SJSA1 (cell line): Measurements from ENCODE around the gene LYRM4. TPM values are rescaled to one million over a fixed set of nuclear protein-coding genes. Genes with fewer than 3 reads are reported as not detected.
A peak's percentile ranks its signal among the peaks of the same experiment; 100 is the strongest.

Experiments used
- DNase-seq, 2 experiments: peaks; one replicate each; pipeline ENCODE4 v3.0.0-alpha.2; 2015 to 2020; ENCODE audit warnings: low spot score in 2 of 2, low read depth in 1 of 2
- H3K27ac ChIP-seq: fragments of 250-450 bp; sonication (Bioruptor Pico); 2 replicates; pipeline ENCODE4 v1.5.1; 2020; ENCODE audit warnings: mild to moderate bottlenecking, moderate library complexity
- H3K27me3 ChIP-seq: fragments of 250-450 bp; sonication (Bioruptor Pico); replicated peaks from 2 replicates; pipeline ENCODE4 v1.5.1; 2020; ENCODE audit warnings: mild to moderate bottlenecking, moderate library complexity
- H3K36me3 ChIP-seq: fragments of 250-450 bp; sonication (Bioruptor Pico); 2 replicates; pipeline ENCODE4 v1.5.1; 2020; ENCODE audit warnings: mild to moderate bottlenecking
- H3K4me1 ChIP-seq: fragments of 250-450 bp; sonication (Bioruptor Pico); replicated peaks from 2 replicates; pipeline ENCODE4 v1.6.1; 2021; ENCODE audit warnings: mild to moderate bottlenecking
- H3K4me3 ChIP-seq: fragments of 250-450 bp; sonication (Bioruptor Pico); 2 replicates; pipeline ENCODE4 v1.5.1; 2020; ENCODE audit warnings: mild to moderate bottlenecking
- H3K9me3 ChIP-seq: fragments of 250-450 bp; sonication (Bioruptor Pico); replicated peaks from 2 replicates; pipeline ENCODE4 v1.5.1; 2020; ENCODE audit warnings: mild to moderate bottlenecking
- total RNA-seq: library from RNA; depleted of rRNA; stranded (reverse); fragments of >200 nt; shearing (Covaris generic); gene quantifications from 2 replicates; pipeline ENCODE4 v1.2.3, GENCODE V29; 2014

The LYRM4 gene
- total RNA-seq, 1 experiment from 2014 or later = 23.0 TPM

DNA sequence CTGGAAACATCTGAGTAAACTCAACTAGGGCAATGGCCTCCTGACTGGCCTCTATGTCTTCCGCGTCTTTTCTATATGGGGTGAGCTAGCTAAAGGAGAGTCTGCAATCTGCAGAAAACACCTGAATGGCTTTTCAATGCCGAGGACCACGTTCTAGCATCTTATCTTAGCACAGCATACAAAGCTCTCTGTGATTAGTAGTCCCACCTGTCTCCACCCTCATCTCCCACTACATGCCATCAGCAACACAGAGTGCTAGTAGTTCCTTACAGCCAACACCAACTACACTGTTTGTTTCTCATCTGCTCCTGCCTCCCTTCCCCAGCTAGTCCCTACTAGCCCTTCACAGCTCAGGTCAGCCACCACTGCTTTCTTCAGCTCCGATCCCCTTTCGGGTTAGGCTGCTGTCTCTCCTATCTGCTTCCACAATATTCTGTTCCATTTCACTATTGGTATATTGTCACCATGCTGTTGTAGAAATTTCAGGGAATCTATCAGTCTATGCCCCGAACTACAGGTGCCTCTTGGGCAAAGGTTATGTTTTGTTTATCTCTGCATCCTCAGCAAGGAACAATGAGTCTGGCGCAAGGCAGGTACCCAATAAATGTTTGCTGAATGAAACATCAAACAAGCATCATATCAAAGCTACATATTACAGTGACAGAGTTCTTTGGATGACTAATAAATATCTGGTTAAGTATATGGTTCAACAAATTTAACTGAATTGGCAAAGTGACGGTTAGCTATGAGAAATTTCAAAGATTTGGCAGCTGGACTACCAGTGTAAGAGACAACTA lies 12.2 kb downstream of the LYRM4 start:
- DNase-seq = no peak
- Histone ChIP-seq H3K9me3 (no peaks in the 10 kb centered on the region), H3K4me1 (peaks cover 17% of the 10 kb centered on the region), H3K4me3 (no peak overlapping the region), H3K27ac (no peak overlapping the region), H3K36me3 (peaks cover 13% of the 10 kb centered on the region), H3K27me3 (no peaks in the 10 kb centered on the region)

DNA sequence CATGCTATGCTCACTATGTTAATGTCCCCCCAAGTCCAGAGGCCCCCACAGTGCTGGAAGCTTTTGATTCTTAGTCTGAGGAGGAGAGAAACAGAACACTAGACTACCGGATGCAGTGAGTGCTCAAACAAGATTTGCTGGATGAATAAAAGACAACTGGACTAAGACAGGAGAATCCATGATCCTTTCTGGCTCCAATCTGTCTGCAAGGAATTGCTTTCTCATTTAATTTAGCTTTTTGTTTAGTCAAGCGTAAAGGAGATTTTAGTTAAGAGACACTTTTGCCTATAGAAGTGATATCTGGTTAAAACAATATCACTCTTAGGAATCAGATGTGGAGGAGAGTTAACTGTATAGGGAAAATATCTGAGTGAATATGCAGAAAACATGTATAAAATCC lies 13.5 kb downstream of the LYRM4 start:
- Histone ChIP-seq H3K4me3 (no peak overlapping the region), H3K27ac (no peak overlapping the region), H3K9me3 (no peaks in the 10 kb centered on the region), H3K27me3 (no peaks in the 10 kb centered on the region), H3K36me3 (peaks cover 8% of the 10 kb centered on the region), H3K4me1 (peaks cover 17% of the 10 kb centered on the region)
- no peak for DNase-seq

DNA sequence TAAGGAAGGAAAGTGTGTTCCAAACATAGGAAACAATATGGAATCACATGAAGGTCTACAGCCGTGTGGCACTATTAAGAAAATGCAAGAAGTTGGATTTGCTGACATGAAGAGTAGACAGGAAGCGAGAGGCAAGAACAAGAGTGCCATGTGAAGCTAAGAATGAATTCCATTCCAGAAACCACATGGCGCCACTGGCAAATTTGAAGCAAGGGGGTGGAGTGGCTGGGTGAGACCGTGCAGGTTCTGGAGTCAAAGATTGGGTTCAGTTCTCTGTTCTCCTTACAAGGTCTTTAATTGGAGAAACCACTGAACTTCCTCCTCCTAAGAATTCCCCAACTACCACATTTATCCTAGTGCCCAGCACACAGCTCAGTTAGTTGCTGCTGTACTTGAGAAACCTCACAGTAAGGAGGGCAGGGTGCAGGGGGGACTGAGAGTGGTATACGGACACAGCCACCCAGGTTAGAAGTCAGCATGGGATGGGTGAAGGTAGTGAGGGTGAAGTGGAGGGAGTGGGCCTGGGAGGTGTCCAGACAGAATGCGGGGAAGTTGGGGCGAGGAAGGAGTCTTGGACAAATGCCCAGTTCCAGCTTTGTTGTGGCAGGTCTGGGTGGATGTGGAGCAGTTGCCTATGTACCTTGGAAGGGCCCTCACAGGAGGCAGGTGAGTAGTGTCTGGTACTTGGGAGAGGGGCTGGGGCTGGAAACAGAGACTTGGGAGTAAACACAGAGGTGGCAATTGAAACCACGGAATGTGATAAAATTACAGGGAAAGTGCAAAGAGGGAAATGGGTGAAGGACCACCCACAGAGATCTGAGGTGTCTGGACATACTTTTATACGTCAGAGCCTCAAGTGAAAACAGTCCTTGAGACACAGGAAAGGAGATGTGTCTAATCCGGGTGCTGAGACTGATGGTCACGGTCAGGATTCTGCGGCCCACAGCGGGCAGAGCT lies 14.3 kb downstream of the LYRM4 start:
- Histone ChIP-seq H3K27ac (no peak overlapping the region), H3K27me3 (no peaks in the 10 kb centered on the region), H3K4me3 (no peak overlapping the region), H3K9me3 (no peaks in the 10 kb centered on the region), H3K4me1 (peaks cover 17% of the 10 kb centered on the region), H3K36me3 (peaks cover 8% of the 10 kb centered on the region)
- DNase-seq = peak; percentile 59 to 77

DNA sequence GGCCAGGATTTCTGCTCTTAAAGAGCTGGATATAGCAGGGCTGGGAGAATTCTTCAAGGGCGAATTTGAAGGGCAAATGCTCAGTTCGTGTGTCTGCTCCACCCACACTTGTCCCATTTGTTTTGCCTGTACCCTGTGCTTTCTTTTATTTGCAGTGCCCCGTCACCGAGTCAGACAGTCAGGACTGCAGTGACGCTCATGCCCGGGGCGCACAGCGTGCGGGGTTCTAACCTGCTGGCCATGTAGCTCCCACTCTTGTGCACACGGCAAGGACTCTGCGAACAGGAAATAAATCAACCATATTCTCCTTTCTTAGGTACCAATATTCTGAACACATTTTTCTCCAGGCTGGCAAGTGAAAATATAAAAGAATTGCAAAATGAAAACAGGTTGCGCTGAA lies 17.7 kb downstream of the LYRM4 start:
- no peak overlapping the region for H3K27ac ChIP-seq
- no peak for DNase-seq
- no peak overlapping the region for H3K4me3 ChIP-seq
- H3K4me1 ChIP-seq = peaks cover 17% of the 10 kb centered on the region
- H3K27me3 ChIP-seq = no peaks in the 10 kb centered on the region
- no peaks in the 10 kb centered on the region for H3K9me3 ChIP-seq
- H3K36me3 ChIP-seq = peaks cover 4% of the 10 kb centered on the region; the same call in 1 of the 2 replicates

DNA sequence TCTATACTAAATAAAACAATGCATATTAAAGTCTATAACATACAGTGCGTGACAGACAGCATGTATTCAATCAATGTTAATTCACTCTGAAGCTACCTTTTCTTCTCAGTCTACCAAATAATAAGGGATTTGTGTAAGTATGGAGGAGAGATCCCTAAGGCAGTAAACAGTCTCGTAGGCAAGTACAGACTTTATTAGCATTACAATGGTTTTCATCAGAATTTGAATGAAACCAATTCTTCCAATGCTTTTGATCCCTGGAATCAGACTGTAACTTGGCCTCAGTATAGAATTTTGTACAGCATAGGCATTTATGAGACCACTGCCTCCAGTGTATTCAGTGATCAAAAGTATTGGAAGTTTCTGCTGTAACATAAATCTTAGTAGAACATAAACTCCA lies 19.5 kb downstream of the LYRM4 start:
- Histone ChIP-seq H3K4me1 (peaks cover 5% of the 10 kb centered on the region), H3K36me3 (peaks cover 4% of the 10 kb centered on the region; the same call in 1 of the 2 replicates), H3K4me3 (no peak overlapping the region), H3K9me3 (no peaks in the 10 kb centered on the region), H3K27ac (no peak overlapping the region), H3K27me3 (no peaks in the 10 kb centered on the region)
- DNase-seq = no peak

DNA sequence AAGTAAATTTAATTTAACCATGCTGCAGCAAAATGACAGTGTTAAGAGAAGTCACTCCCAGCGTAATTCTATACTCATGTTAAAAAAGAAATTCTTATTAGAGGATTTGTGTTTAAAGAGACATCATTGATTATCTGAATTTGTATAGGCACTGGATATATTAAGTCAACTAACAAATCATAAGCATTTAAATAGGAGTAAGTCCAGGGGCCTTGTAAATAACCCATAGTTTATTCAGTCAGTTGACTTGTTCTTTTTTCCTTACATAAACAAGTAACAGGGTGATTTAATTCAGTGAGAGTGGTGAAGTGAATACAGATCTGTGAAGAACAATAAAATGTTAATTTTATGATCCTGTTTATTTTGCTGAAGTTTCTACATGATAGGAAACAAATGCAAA lies 22.4 kb downstream of the LYRM4 start:
- Histone ChIP-seq H3K4me3 (no peak overlapping the region), H3K36me3 (0 out of 2 replicates have a peak, but pooled peaks cover 7% of the 10 kb centered on the region), H3K27ac (no peak overlapping the region), H3K9me3 (no peaks in the 10 kb centered on the region), H3K4me1 (no peaks in the 10 kb centered on the region), H3K27me3 (no peaks in the 10 kb centered on the region)
- DNase-seq = no peak

DNA sequence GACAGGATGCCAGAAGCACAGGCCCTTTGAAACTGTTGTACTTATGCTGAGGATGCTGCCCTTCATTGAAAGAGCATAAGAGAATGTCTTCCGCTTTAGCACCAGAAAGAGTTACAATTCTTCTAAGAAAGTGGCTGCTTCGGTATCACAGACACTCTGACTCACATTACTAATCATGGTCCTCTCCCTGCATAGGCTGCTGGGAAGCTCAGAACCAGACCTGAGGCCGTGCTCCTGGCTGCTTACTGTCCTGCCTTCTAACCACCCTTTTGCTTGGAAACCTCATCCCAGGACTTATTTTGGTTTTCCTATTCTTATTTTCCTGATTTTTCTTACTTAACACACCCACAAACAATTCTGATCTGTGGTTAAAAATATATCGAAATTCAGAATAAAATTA lies 22.9 kb downstream of the LYRM4 start:
- no peak overlapping the region for H3K4me3 ChIP-seq
- DNase-seq = no peak
- H3K27ac ChIP-seq = no peak overlapping the region
- no peaks in the 10 kb centered on the region for H3K27me3 ChIP-seq
- no peaks in the 10 kb centered on the region for H3K4me1 ChIP-seq
- H3K9me3 ChIP-seq = no peaks in the 10 kb centered on the region
- 0 out of 2 replicates have a peak, but pooled peaks cover 7% of the 10 kb centered on the region for H3K36me3 ChIP-seq

DNA sequence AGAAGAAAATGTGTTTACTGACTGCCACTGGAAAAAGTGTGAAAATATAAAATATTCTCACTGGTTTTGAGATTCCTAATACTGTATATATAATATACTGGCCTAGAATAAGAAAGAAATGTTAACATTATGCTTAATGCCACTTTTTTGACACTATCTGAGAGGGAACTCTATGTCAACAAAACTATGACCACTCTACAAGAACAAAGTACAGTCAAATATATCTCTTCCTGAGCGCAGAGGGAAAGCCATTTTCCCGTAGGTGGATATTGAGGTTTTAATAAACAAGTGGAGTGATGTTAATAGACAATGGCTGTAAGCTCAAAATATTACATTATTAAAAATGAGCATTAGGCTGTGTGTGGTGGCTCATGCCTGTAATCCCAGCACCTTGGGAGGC lies 24.9 kb downstream of the LYRM4 start:
- no peak for DNase-seq
- Histone ChIP-seq H3K36me3 (0 out of 2 replicates have a peak, but pooled peaks cover 7% of the 10 kb centered on the region), H3K4me3 (no peak overlapping the region), H3K4me1 (peaks cover 15% of the 10 kb centered on the region), H3K9me3 (no peaks in the 10 kb centered on the region), H3K27me3 (no peaks in the 10 kb centered on the region), H3K27ac (no peak overlapping the region)

DNA sequence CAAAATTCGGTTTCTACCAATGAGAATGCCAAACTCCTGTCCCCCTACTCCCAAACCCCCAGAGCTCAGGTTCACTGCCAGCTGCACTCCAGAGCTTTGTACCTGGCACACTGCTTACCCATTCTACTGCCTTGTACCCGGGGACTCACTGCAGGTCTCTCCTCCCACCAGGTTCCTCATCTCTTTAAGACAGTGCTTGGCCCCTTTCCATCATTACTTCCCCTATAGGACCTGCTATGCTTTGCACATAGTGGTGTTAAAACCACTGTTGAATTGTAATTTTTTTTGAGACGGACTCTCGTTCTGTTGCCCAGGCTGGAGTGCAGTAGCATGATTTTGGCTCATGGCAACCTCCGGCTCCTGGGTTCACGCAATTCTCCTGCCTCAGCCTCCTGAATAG lies 25.9 kb downstream of the LYRM4 start:
- Histone ChIP-seq H3K4me3 (no peak overlapping the region), H3K27me3 (no peaks in the 10 kb centered on the region), H3K36me3 (0 out of 2 replicates have a peak, but pooled peaks cover 7% of the 10 kb centered on the region), H3K9me3 (no peaks in the 10 kb centered on the region), H3K4me1 (peaks cover 20% of the 10 kb centered on the region), H3K27ac (no peak overlapping the region)
- DNase-seq = no peak

DNA sequence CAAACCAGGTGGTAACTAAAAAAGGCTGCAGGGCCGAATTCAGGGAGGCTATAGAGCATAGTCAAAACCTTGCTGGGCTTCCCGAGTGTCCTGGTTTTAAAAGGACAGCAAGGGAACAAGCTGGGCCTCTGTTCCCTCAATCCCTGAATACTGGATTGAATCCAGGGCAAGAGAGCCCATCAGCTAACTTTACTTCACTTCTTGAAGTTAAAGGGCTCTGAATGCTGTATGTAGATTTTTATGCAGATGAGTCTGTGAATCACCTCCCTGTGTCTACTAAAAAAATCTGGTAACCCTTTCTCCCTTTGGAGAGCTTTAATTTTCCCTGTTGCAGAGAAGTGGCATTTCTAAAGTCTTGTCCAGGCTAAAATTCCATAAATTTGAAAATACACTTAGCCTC lies 29.5 kb downstream of the LYRM4 start:
- H3K4me3 ChIP-seq = no peak overlapping the region
- H3K4me1 ChIP-seq = peaks cover 24% of the 10 kb centered on the region
- no peak for DNase-seq
- no peaks in the 10 kb centered on the region for H3K9me3 ChIP-seq
- H3K36me3 ChIP-seq = 0 out of 2 replicates have a peak, but pooled peaks cover 7% of the 10 kb centered on the region
- no peak overlapping the region for H3K27ac ChIP-seq
- no peaks in the 10 kb centered on the region for H3K27me3 ChIP-seq

DNA sequence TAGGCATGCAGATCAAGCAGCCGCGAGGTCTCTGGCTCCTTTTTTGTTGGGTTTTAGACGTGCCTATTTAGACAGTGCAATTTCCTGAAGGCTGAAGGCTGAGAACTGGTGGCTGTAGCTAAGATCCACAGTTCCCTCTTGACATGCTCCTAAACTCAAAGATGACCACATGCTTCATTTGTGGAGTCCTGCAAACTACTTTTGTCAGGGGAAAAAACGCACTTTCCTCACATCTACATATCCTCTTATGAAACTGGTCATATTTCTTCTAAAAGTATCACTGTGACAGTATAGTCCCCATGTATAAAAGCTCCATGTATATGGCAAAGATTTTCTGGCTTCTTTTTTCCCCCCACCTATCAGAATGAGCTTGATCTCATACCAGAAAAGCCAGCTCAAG lies 30.7 kb downstream of the LYRM4 start:
- H3K27me3 ChIP-seq = no peaks in the 10 kb centered on the region
- H3K27ac ChIP-seq = no peak overlapping the region
- H3K4me3 ChIP-seq = no peak overlapping the region
- H3K9me3 ChIP-seq = no peaks in the 10 kb centered on the region
- 0 out of 2 replicates have a peak, but pooled peaks cover 4% of the 10 kb centered on the region for H3K36me3 ChIP-seq
- DNase-seq = no peak
- peaks cover 24% of the 10 kb centered on the region for H3K4me1 ChIP-seq

DNA sequence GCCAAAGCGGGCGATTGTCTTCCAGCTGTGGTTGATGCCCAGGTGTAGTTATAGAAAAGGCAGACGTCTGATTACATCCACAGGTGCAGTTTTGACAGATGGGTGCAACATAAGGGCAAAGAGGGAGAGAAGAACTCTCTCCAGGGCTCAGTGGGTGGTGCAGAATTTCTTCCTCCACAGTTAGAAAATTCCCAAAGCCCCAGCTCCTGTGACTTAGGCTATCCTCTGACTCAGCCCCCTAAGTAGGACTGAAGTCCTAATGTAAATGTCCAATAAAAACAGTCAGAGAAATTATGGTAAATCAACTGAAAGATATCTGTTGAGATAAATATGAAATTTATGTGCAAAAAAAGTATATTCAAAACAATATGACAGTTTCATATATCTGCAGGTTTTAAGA lies 31.4 kb downstream of the LYRM4 start:
- no peak overlapping the region for H3K27ac ChIP-seq

DNA sequence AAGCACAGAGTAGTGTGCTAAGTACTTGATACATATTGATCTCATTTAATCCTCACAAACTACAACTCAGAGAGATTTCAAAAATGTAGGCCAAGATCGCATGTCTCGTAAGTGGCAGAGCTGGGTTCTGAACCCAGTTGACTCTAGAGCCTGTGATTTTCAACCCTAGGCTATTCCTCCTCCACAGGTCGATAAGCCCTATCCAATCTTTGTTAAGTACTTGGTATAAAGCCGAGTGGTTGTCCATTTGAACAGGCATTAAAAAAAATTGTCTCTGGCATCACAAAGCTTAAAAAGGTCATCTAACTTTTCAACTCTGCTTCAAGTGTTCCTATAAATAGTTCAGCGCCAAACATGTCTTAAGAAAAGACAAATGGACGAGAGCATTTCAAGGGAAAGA lies 37.4 kb downstream of the LYRM4 start:
- Histone ChIP-seq H3K27me3 (no peaks in the 10 kb centered on the region), H3K4me3 (no peak overlapping the region), H3K36me3 (no peaks in the 10 kb centered on the region), H3K9me3 (no peaks in the 10 kb centered on the region), H3K4me1 (0 out of 2 replicates have a peak, but pooled peaks cover 4% of the 10 kb centered on the region), H3K27ac (no peak overlapping the region)
- DNase-seq = no peak

More for the DNA sequence above, 31.4 kb downstream of the LYRM4 start:
- Histone ChIP-seq H3K27me3 (no peaks in the 10 kb centered on the region), H3K4me1 (peaks cover 24% of the 10 kb centered on the region), H3K36me3 (no peaks in the 10 kb centered on the region), H3K9me3 (no peaks in the 10 kb centered on the region), H3K4me3 (no peak overlapping the region)
- no peak for DNase-seq

DNA sequence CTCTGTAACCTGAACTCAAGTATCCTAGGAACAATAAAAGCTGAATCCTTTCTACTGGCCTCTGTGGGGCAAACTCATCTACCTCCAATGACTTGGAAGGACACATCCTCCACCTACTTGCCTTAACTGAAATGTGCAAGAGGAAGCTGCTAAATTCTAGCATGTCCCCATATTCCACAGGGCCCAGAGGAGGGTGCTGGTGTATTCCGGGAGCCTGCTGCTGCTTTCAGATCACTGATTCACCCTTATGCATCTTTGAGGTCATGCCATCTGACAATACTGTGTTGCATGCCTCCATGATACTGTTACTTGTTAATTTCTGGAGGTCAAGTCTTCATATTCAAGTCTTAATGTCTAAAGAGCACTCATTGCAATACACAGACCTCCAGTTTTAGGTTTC lies 40.3 kb downstream of the LYRM4 start:
- no peaks in the 10 kb centered on the region for H3K9me3 ChIP-seq
- H3K27me3 ChIP-seq = no peaks in the 10 kb centered on the region
- no peak for DNase-seq

More for the DNA sequence above, 40.3 kb downstream of the LYRM4 start:
- H3K4me1 ChIP-seq = peaks cover 3% of the 10 kb centered on the region
- no peak overlapping the region for H3K4me3 ChIP-seq
- H3K36me3 ChIP-seq = no peaks in the 10 kb centered on the region
- no peak overlapping the region for H3K27ac ChIP-seq
